HEK293 (cell line): ENCODE results near the gene TOM1L2.

Experiments used
- CTCF ChIA-PET: fragments of 350-600 bp; formaldehyde crosslinking; extraction: SDS; loops from one replicate; lab custom pipeline; 2021; ENCODE audit warnings: antibody characterized with exemption; lab: Yijun Ruan, JAX
- POLR2A ChIA-PET: fragments of 300-600 bp; formaldehyde crosslinking; extraction: SDS; loops from one replicate; lab custom pipeline; 2020; ENCODE audit warnings: antibody characterized with exemption, inconsistent platforms; lab: Yijun Ruan, JAX
- H3K27ac ChIP-seq: fragments of 200-500 bp; sonication (Bioruptor generic); 2 replicates; pipeline ENCODE4 v1.5.1; 2014; ENCODE audit warnings: low read depth, low read length, control low read depth, inconsistent platforms; ENCODE audit errors: extremely low read depth
- H3K36me3 ChIP-seq, 2 experiments: fragments of 200-500 bp in 1 of 2; sonication (Bioruptor generic) in 1 of 2; 1 replicate in 1 of 2; 2 replicates in 1 of 2; pipeline ENCODE4 v1.5.1; 2014 to 2017; ENCODE audit warnings: inconsistent platforms in 2 of 2, low read length in 2 of 2; ENCODE audit not compliant: control insufficient read depth in 2 of 2, insufficient read depth in 1 of 2
- H3K4me1 ChIP-seq: fragments of 200-500 bp; sonication (Bioruptor generic); 2 replicates; pipeline ENCODE4 v1.5.1; 2014; ENCODE audit warnings: mild to moderate bottlenecking, low read length, inconsistent platforms; ENCODE audit not compliant: control insufficient read depth, insufficient read depth
- H3K4me3 ChIP-seq: 2 replicates; pipeline ENCODE4 v1.5.1; 2011; ENCODE audit warnings: low read depth, mild to moderate bottlenecking, control low read depth, low read length, moderate library complexity
- H3K9me3 ChIP-seq: fragments of 200-500 bp; sonication (Bioruptor generic); 2 replicates; pipeline ENCODE4 v1.5.1; 2014; ENCODE audit warnings: low read depth, low read length, inconsistent platforms; ENCODE audit not compliant: control insufficient read depth, insufficient read depth
- EGR2 ChIP-seq: fragments of 450-650 bp; formaldehyde crosslinking; IDR thresholded peaks from 2 replicates; pipeline ENCODE4 v1.5.1; 2016; ENCODE audit warnings: low read depth, missing biosample characterization, missing genetic modification characterization
- MEIS1 ChIP-seq: sonication (generic); formaldehyde crosslinking; IDR thresholded peaks from 2 replicates; pipeline ENCODE4 v1.8.1; 2022; ENCODE audit warnings: missing genetic modification reagents, mild to moderate bottlenecking, borderline replicate concordance
- PBX3 ChIP-seq: sonication (generic); formaldehyde crosslinking; IDR thresholded peaks from 2 replicates; pipeline ENCODE4 v1.8.1; 2022; ENCODE audit warnings: mild to moderate bottlenecking, moderate library complexity, missing genetic modification reagents
- PRDM1 ChIP-seq: fragments of 450-650 bp; formaldehyde crosslinking; IDR thresholded peaks from 2 replicates; pipeline ENCODE4; 2016; ENCODE audit warnings: missing biosample characterization, missing genetic modification characterization
- YY1 ChIP-seq: fragments of 450-650 bp; formaldehyde crosslinking; IDR thresholded peaks from 2 replicates; pipeline ENCODE4 v1.5.1; 2018; ENCODE audit warnings: missing biosample characterization, missing genetic modification characterization
- ZBTB8A ChIP-seq: fragments of 450-650 bp; formaldehyde crosslinking; IDR thresholded peaks from 2 replicates; pipeline ENCODE4 v1.5.1; 2016; ENCODE audit warnings: missing biosample characterization, missing genetic modification characterization
- ZFHX2 ChIP-seq: fragments of 450-650 bp; formaldehyde crosslinking; conservative IDR thresholded peaks from 2 replicates; pipeline ENCODE4 v1.5.1; 2016; ENCODE audit warnings: missing biosample characterization, missing genetic modification characterization
- ZNF140 ChIP-seq: fragments of 450-650 bp; formaldehyde crosslinking; IDR thresholded peaks from 2 replicates; pipeline ENCODE4 v1.5.1; 2016; ENCODE audit warnings: missing biosample characterization, missing genetic modification characterization
- ZNF174 ChIP-seq: fragments of 450-650 bp; formaldehyde crosslinking; IDR thresholded peaks from 2 replicates; pipeline ENCODE4 v1.5.0; 2017; ENCODE audit warnings: missing biosample characterization, mild to moderate bottlenecking, missing genetic modification characterization
- ZNF280C ChIP-seq: fragments of 450-650 bp; formaldehyde crosslinking; IDR thresholded peaks from 2 replicates; pipeline ENCODE4 v1.5.1; 2016; ENCODE audit warnings: missing biosample characterization, missing genetic modification characterization
- ZNF350 ChIP-seq: fragments of 450-650 bp; formaldehyde crosslinking; IDR thresholded peaks from 2 replicates; pipeline ENCODE4 v1.5.0; 2017; ENCODE audit warnings: missing biosample characterization, mild to moderate bottlenecking, missing genetic modification characterization
- ZNF416 ChIP-seq: fragments of 450-650 bp; formaldehyde crosslinking; IDR thresholded peaks from 2 replicates; pipeline ENCODE4 v1.5.1; 2016; ENCODE audit warnings: missing biosample characterization, missing genetic modification characterization
- ZNF426 ChIP-seq: fragments of 450-650 bp; formaldehyde crosslinking; IDR thresholded peaks from 2 replicates; pipeline ENCODE4 v1.5.1; 2017; ENCODE audit warnings: missing biosample characterization, missing genetic modification characterization, mild to moderate bottlenecking, inconsistent platforms, moderate library complexity
- ZNF513 ChIP-seq: fragments of 450-650 bp; IDR thresholded peaks from 2 replicates; pipeline ENCODE4 v1.5.1; 2018; ENCODE audit warnings: missing biosample characterization, missing genetic modification characterization
- ZNF529 ChIP-seq: fragments of 450-650 bp; formaldehyde crosslinking; IDR thresholded peaks from 2 replicates; pipeline ENCODE4 v1.5.1; 2017; ENCODE audit warnings: missing genetic modification characterization, missing biosample characterization; ENCODE audit not compliant: insufficient replicate concordance
- ZNF544 ChIP-seq: fragments of 450-650 bp; formaldehyde crosslinking; IDR thresholded peaks from 2 replicates; pipeline ENCODE4 v1.5.0; 2017; ENCODE audit warnings: missing biosample characterization, missing genetic modification characterization
- ZNF645 ChIP-seq: fragments of 450-650 bp; formaldehyde crosslinking; IDR thresholded peaks from 2 replicates; pipeline ENCODE4; 2016; ENCODE audit warnings: missing biosample characterization, missing genetic modification characterization
- ZNF747 ChIP-seq: fragments of 450-650 bp; formaldehyde crosslinking; IDR thresholded peaks from 2 replicates; pipeline ENCODE4 v1.5.1; 2016; ENCODE audit warnings: missing biosample characterization, missing genetic modification characterization
- ZNF837 ChIP-seq: fragments of 450-650 bp; formaldehyde crosslinking; IDR thresholded peaks from 2 replicates; pipeline ENCODE4 v1.5.1; 2016; ENCODE audit warnings: missing biosample characterization, missing genetic modification characterization
- ZSCAN5A ChIP-seq: fragments of 450-650 bp; formaldehyde crosslinking; IDR thresholded peaks from 2 replicates; pipeline ENCODE4 v1.5.1; 2016; ENCODE audit warnings: missing biosample characterization, missing genetic modification characterization

TOM1L2 gene

GRCh38 chr17:17924857-17925250 lies 47.3 kb downstream of the TOM1L2 start:
- no peak overlapping the region for H3K27ac ChIP-seq
- no peaks in the 10 kb centered on the region for H3K36me3 ChIP-seq
- no peak overlapping the region for H3K4me3 ChIP-seq
- ChIA-PET CTCF (interaction anchor here (0.6 to 2.3 kb wide), 7 partner anchors 10 to 570 kb away, joined by 3 to 10 read pairs (median 3); no protein-coding TSS in a partner anchor), POLR2A (interaction anchor here (0.6 to 2.9 kb wide), 2 partner anchors 47 to 89 kb away, joined by 5 to 17 read pairs; partner anchors contain the start of genes DRC3 and TOM1L2)
- no peaks in the 10 kb centered on the region for H3K9me3 ChIP-seq
- TF ChIP-seq ZNF837, result no peak
- 0 out of 2 replicates have a peak, but pooled peaks have one; percentile 16 for TF ChIP-seq PRDM1 (tag by site-specific recombination)
- H3K4me1 ChIP-seq, result peaks cover 25% of the 10 kb centered on the region

- POLR2A ChIA-PET, result interaction anchor here (2.9 kb wide), 1 partner anchor 48 kb away, joined by 17 read pairs; the partner anchor contains the start of genes DRC3 and TOM1L2
These were observed 47.9 kb downstream of the TOM1L2 start for GRCh38 chr17:17924131-17924856.

More at GRCh38 chr17:17924131-17924856, 47.9 kb downstream of the TOM1L2 start:
- Histone ChIP-seq H3K27ac (no peak overlapping the region), H3K4me3 (no peak overlapping the region), H3K9me3 (no peaks in the 10 kb centered on the region), H3K4me1 (peaks cover 27% of the 10 kb centered on the region), H3K36me3 (no peaks in the 10 kb centered on the region)
- CTCF ChIA-PET, result interaction anchor here (0.6 to 2.3 kb wide), 9 partner anchors 11 to 569 kb away, joined by 3 to 10 read pairs (median 4); no protein-coding TSS in a partner anchor
- TF ChIP-seq ZNF645 (tag by site-specific recombination), result no peak
- TF ChIP-seq ZBTB8A (tag by site-specific recombination), result no peak
- no peak for TF ChIP-seq ZNF174 (tag by site-specific recombination)
- TF ChIP-seq EGR2 (tag by site-specific recombination), result no peak
- TF ChIP-seq PBX3 (CRISPR knock-in tag), result no peak
- no peak for TF ChIP-seq YY1 (tag by site-specific recombination)
- no peak for TF ChIP-seq ZNF350 (tag by site-specific recombination)
- no peak for TF ChIP-seq ZNF513 (tag by site-specific recombination)
- TF ChIP-seq ZNF426 (tag by site-specific recombination), result no peak
- no peak for TF ChIP-seq MEIS1
- no peak for TF ChIP-seq ZNF140 (tag by site-specific recombination)
- TF ChIP-seq ZNF529 (tag by site-specific recombination), result no peak
- TF ChIP-seq ZSCAN5A (tag by site-specific recombination), result no peak
- TF ChIP-seq ZFHX2 (tag by site-specific recombination), result no peak
- no peak for TF ChIP-seq ZNF416
- TF ChIP-seq ZNF280C (tag by site-specific recombination), result no peak
- TF ChIP-seq ZNF747 (tag by site-specific recombination), result no peak
- no peak for TF ChIP-seq ZNF544
